Vagina (tissue), 2 donors: ENCODE results near the gene PARP11.

Experiments used
- CTCF ChIP-seq, 3 experiments: fragments of 450-650 bp in 2 of 3; fragments of 200-600 bp in 1 of 3; sonication (generic) in 1 of 3; IDR thresholded peaks; one replicate each; pipeline ENCODE4 v1.5.1; 2017 to 2019; ENCODE audit warnings: antibody characterized with exemption in 3 of 3, mild to moderate bottlenecking in 2 of 3, moderate library complexity in 2 of 3
- POLR2A ChIP-seq, 2 donors: fragments of 450-650 bp; IDR thresholded peaks; one replicate each; pipeline ENCODE4 v1.6.1; 2017; ENCODE audit warnings: antibody characterized with exemption in 2 of 2, mild to moderate bottlenecking in 2 of 2, moderate library complexity in 2 of 2
- POLR2AphosphoS5 ChIP-seq, 2 donors: sonication (generic); formaldehyde crosslinking; IDR thresholded peaks; one replicate each; pipeline ENCODE4 v1.9.0; 2017; ENCODE audit warnings: antibody characterized with exemption in 2 of 2, mild to moderate bottlenecking in 2 of 2, low read depth in 1 of 2; ENCODE audit not compliant: insufficient read depth in 1 of 2

GRCh38 chr12:3816266-3816665 lies 56.9 kb downstream of the PARP11 start:
- TF ChIP-seq POLR2AphosphoS5 (IDR thresholded peaks at IDR 0.05; ENCODE audit: insufficient read depth in 1 of 2, low read depth in 1 of 2) (no peak), CTCF (IDR thresholded peaks at IDR 0.05) (no peak), POLR2A (IDR thresholded peaks at IDR 0.05) (no peak)
